Measurements from ENCODE around the gene CRABP2.

Gene CRABP2

DNA sequence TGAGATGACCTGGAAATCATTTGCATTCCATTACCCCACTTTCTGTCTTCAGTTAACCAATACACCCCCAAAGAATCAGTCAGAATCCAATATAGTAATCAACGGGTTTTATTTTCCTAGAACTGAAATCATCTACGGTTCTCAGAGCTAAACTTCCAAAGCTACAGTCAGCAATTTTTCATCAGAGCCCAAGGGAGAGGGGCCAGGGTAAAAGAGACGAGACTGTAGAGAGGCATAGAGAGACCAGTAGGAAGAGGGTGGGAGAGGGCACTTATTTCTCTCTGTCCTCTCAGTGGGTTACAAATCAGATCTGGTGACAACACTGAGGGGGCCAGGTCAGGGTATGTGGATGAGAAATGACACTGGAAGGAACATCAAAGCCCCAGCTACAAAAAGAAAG, 36.6 kb upstream of the CRABP2 start:
- no peak for DNase-seq (ENCODE audit: low read depth in 2 of 3, low spot score in 1 of 3)

DNA sequence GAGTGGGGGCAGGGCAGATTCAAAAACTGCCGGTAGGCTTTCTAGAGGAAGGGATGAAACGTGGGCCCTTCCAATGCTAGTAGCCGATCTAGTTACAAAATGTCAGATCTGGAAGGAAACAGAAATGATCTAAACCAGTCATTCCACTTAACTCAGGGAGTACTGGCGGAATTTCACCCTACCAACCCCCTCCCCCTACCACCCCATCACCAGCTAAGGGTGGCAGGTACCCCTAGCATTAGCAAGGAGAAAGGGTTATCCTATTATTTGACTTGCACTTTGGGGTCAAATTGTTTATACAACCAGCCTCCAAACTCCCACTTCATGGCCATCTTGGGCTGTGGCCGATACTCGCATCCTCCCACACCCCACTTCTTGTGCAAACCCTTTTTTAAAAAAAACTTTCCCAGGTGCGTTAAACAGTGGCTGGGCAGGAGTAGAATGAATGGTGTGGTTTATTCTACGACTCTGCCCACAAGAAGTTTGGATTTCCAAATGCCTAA, 36.1 kb upstream of the CRABP2 start:
- DNase-seq (ENCODE audit: low read depth in 2 of 3, low spot score in 1 of 3): no peak

DNA sequence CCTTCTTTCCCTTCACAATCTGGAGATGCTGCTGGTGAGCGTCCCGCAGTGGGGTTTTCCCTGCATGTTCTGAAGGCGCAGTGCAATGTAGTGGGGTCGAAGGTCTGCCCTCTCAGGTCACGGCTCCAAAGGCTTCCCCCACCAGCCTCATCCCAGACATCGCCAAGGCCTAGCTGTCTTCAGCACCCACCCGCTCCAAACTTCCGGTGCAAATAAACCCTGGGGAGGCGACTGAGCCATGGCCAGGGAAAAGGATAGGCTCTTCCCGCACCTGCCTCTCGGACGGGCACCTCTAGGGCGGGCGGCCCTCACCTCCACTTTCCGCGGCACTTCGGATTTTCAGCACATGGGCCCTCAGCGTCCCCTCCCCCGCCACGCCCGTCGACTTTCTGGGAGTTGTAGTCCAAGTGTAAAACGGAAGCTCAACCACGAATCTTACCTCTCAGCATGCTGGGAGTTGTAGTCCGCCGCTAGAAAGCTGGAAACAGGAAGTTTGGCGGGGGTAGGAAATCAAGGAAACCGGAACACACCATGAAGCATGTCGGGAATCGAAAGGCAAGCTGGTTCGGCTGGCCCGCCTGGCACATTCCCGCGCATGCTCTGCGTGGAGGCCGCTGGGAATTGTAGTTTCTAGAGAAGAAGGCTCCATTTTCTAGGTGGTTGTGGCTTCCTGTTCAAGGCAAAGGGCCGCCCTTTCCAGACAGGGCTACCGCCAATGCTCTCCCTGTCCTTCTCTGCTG, 35.5 kb upstream of the CRABP2 start, which contains the start of gene MRPL24:
Gene MRPL24, minus strand, starts transcription at position 348 of the 740 bp plus-strand sequence. CDS start 2,384 bp downstream, outside the sequence.
- DNase-seq (ENCODE audit: low read depth in 2 of 3, low spot score in 1 of 3): peak; percentile 94 to 96 (median 96)

DNA sequence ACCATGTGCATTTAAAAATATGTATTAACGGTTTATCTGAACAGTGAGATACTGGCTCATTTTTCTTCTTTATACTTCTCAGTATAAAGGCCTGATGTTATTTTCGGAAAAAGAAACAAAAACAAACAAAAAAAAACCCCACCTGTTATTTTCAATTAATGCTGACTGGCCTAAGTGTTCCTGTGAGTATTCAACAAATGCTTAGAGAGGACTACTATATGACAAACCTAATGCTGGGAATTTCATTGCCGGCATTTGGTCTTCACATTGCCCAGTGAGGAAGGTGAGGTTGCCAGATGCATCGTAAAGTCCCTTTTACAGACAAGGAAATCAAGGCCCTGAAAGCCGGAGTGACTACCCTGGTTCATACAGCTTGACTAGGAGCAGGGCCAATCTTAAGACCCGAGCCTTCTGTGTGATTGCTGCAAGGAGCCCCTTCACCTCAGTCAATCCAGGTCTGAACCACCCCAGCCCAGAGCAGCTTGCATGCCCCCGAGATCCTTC, 34.9 kb upstream of the CRABP2 start:
- no peak for DNase-seq (ENCODE audit: low read depth in 2 of 3, low spot score in 1 of 3)

DNA sequence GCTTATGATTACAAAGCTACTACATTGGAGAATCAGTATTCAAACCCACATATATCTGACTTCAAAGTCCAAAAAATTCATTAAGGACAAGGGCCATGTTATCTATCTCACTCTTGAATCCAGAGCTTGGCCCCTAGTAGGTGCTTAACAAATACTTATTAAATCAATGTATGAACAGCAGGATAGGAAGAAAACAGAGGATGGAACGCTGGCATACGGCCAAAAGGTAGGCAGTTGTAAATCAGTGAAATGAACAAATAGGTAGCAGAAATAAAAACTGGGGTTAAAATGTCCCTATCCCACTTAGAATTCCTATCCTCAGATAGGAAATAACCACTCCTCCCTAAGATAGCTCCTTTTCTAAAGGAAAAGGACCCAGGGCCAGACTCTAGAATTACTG, 33.5 kb upstream of the CRABP2 start:
- no peak for DNase-seq (ENCODE audit: low read depth in 2 of 3, low spot score in 1 of 3)

DNA sequence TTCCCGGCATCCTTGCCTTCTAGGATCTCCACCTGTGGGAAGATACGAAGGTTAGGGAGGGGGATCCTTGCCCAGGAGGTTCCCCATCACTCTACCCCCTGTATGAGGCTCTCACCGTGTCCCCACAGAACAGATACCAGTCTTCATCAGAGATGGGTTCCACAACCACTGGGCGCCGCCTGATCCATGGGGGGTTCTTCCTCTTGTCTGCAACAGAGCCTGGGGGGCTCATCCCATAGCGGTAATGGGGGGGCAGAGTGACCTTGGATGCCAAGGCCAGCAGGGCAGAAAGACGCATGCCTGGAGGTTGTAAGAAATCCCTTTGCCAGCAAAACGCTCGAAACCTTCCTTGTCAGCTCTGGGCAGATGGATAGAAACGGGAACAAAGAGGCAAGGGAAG, 33.0 kb upstream of the CRABP2 start:
- DNase-seq (ENCODE audit: low read depth in 2 of 3, low spot score in 1 of 3): no peak

DNA sequence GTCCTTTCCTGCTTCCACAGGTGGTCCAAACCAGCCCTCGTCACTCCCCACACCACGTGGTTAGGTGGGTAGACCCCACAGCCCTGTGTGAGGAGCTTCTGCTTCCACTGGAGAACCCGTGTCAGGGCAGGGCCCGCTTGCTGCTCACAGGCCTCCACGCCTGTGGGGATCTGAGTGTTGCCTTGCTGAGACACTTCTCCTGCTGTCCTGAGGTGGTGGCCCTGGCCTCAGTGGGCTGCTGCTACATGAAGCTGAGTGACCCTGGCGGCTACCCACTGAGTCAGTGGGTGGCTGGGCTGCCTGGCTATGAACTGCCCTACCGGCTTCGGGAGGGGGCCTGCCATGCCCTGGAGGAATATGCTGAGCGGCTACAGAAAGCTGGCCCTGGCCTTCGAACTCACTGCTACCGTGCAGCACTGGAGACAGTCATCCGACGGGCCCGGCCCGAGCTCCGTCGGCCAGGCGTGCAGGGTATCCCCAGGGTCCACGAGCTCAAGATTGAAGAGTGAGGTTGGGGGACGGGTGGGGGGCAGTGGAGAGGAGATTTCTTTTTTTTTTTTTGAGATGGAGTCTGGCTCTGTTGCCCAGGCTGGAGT, 28.7 kb upstream of the CRABP2 start:
- no peak for DNase-seq (ENCODE audit: low read depth in 2 of 3, low spot score in 1 of 3)

DNA sequence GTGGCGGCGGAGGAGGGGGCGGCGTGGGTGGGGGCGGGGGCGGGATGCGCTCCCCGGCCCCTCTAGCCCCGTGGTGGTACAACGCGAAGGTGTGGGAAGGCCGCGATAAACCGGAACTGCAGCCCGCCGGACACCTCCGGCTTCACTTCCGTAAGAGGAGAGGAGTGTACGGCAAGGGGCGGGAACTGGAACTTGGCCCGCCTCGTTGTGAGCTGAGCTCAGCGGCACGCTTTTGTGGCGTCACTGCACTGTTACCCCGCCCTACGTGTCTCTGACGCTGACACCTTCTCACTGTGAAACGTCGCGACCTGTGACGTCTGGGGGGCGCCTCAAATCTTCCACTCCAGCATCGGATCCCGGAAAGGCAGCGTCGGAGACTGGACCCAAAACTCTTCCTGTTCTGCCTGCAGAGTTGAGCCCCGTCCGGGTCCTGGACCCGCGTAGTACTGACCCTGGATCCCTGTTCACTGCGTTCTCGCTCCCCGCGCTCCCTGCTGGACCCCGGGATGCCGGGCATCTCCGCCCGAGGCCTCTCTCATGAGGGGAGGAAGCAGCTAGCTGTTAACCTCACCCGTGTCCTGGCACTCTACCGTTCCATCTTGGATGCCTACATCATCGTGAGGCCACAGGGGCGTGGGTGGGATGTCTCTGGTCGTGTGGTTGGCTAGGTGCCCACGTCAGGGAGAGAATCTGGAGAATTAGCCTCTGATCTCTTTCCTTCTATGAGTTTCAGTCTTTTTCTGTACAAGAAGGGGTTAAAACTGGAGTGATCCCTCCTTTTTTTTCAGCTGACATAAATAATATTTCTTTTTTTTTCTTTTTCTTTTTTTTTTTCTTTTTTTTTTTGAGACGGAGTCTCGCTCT, 23.4 kb upstream of the CRABP2 start, which contains the start of gene ISG20L2:
Gene ISG20L2, minus strand, starts transcription at position 168 of the 864 bp plus-strand sequence. CDS start 1,114 bp downstream, outside the sequence.
- DNase-seq (ENCODE audit: low read depth in 2 of 3, low spot score in 1 of 3): peak; percentile 92 to 97 (median 94)

DNA sequence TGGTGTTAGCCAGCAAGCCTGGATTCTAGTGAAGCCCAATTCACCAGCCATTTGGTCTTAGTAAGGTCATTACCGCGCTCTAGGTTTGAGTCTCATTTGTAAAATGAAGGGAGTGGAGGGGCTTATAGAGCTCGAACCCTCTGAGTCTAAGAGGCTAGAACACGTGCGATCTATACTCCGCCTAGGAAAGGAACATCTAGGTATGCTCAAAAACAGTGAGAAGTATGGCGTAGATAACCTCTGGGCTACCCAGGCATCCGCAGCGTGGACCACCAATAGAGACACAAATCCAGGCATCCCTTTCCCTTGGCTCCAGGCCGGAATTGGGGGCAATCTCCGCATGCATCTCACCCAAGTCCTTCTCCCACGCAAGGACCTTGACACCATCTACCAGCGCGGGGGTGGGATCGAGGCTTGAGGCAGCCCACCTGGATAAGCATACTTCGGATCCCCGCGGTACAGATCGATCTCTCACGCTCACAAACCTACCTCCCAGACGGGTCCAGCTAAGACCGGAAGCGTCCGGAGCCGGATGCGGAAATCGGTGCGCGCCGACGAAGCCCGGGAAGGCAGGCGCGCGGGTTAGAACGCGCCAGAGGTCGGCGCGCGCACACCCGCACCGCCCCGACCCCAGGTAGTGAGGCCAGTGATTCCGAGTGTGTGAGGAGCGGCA, 22.7 kb upstream of the CRABP2 start, which contains the start of gene METTL25B:
Gene METTL25B, plus strand, starts transcription at position 544 of the 673 bp plus-strand sequence. CDS start 636 bp downstream, outside the sequence.
- DNase-seq (ENCODE audit: low read depth in 2 of 3, low spot score in 1 of 3): peak; percentile 63 to 81 (median 72)

DNA sequence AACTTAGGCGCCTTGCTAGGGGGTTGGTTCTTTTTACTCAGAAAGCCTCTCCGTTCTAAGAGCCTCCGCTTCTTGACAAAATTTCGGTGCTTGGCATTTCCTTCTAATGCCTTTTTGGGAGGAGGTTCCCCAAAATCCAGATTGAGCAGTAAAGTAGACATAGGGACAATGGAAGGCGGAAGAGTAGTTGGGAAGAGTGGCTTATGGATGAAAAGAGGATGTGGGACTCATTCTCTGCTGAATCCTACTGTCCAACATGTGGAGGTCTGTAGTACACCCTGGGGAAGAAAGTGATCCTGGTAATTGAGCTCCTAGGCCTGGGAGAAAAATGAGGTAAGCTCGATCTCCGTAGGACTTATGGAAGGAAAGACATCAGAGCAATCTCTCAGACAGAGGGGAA, 22.1 kb upstream of the CRABP2 start:
- no peak for DNase-seq (ENCODE audit: low read depth in 2 of 3, low spot score in 1 of 3)

DNA sequence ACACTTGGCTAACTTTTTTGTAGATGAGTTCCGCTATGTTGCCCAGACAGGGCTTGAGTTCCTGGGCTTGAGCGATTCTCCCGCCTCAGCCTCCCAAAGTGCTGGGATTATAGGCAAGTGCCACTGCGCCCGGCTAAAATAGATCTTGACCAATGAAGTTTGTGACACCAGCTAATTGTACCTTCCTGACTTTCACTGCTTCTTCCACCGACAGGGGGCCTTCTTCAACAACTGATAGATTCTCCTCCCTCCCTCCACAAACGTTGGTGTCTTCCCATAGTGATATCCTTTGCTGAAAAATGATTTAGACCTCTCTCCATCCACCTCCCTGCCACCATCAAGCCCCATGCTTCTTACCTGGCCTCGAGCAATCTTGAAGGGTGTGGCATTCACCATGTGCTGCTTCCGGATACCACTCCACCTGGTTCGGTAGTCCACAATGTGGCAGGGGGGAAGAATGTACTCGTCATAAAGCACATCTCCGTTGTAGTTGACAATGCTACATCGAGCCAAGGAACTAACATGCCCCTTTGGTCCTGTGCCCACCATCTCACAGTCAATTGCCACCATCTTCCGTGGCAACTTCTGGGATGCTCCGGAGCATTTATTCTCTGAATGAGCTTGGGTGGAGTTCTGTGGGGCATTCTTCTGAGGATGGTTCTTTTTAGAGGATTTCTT, 21.3 kb upstream of the CRABP2 start:
- DNase-seq (ENCODE audit: low read depth in 2 of 3, low spot score in 1 of 3): peak in 1 of 3 donors; percentile 63

DNA sequence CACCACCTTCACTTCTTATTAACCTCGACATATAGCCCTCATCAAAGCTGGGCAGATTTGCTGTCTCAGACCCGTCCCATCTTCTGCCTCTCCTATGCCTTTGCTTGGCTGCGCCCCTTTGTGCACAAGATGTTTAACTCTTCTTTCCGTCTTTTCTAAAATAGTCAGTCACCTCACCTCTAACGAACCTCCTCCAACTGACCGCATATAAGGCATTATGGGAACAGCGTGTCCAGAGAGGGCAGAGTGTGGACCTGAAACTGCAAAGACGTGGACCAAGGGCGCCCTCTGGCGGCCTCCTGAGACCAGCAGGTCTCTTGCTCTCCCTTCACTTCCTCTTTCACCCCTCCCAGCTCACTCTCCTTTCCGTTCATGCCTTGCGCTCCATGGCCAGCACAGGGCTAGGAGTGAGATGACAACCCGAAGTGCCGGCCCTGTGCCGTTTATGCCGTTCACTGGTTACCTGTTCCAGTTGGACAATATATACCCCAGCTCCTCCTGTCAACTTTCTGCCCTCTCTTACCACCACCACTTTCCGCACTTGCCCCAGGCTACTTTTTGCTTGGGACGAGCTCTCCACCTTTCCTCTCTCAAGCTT, 20.4 kb upstream of the CRABP2 start:
- DNase-seq (ENCODE audit: low read depth in 2 of 3, low spot score in 1 of 3): peak; percentile 64 to 76 (median 75)

DNA sequence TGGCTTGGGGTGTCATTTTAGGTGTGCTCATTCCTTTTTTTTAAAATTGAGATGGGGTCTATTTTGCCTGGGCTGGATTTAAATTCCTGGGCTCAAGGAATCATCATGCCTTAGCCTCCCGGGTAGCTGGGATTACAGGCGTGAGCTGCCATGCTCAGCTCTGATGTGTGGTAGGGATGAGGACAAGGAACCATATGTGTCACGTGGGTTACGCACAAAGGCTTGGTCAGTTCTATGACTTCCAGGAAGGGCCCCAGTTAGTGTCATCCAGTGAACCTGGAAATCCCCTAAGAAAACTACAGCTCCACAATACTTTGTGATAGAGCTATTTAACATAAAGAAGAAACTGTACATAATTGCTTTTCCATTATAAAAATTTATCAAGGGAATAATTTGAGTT, 16.2 kb upstream of the CRABP2 start:
- DNase-seq (ENCODE audit: low read depth in 2 of 3, low spot score in 1 of 3): no peak

DNA sequence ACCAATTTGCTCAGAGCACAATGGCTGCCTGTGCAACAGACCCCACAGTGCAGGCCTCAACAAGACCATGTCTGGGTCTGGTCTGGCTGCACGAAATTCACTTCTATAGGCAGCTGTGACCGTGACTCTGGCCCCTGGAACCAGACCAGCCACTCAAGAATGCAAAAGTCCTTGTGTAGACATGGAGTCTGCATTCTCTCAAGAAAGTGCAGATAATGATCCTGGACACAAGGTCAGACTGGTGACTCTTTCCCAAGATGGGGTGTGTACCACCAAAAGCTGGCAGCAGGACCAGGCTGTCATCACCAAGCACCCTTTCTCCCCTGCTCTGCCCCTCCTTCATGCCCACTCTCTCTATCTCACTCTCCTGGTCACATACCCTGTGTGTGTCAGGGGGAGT, 15.7 kb upstream of the CRABP2 start:
- DNase-seq (ENCODE audit: low read depth in 2 of 3, low spot score in 1 of 3): no peak

DNA sequence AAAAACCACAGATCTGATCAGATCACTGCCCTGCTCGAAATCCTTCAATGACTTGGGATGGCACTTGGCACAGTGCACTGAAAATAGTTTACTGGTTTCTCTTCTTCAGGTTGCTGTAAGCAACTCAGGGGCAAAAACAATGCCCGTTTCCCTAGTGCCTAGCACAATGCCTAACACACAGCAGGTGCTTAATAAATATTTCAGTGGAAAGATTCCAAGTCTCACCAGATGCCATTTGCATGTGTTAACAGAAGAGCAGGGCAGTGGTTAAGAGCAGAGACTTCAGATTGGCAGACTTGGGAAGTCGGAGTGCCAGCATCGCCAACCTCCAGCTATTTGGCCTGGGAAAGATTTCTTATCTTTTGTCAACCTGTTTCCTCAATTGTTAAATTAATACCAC, 12.0 kb upstream of the CRABP2 start:
- DNase-seq (ENCODE audit: low read depth in 2 of 3, low spot score in 1 of 3): no peak

DNA sequence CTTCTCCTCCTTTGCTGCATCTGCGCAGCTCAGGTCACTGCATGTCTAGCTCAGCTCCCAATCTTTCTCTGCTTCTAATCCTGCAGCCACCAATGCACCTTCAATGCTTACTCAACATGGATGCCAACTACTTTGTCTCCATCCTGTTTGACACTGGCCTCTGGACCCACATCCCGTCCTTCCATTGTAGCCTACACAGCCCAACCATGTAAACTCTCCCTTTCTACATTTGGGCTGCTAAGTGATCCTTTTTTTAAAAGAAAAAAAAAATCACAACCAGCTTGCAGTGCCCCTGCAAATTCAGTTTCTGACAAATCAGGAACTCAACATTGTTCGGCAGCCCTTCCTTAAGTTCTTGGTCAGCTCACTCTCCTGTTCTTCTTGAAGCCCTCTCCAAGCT, 9.4 kb upstream of the CRABP2 start:
- DNase-seq (ENCODE audit: low read depth in 2 of 3, low spot score in 1 of 3): no peak

DNA sequence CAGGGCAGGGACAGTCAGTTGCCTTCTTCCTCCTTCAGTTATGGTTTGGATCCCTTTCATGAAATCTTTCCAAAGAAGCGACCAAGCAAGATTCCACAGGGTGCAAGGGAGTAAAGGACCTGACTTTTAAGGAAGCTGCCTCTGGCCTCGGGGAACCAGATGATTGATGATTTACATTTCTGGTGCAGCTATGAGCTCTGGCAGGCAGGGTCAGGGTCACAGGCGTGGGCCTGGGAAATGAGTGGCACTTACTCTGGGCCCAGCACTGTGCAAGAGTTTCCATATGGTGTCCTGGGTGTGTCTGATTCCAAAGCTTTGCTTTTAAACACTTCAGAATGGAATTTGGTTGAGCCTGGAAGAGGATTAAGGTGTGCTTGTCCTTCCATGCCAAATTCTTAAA, 7.2 kb upstream of the CRABP2 start:
- DNase-seq (ENCODE audit: low read depth in 2 of 3, low spot score in 1 of 3): no peak

DNA sequence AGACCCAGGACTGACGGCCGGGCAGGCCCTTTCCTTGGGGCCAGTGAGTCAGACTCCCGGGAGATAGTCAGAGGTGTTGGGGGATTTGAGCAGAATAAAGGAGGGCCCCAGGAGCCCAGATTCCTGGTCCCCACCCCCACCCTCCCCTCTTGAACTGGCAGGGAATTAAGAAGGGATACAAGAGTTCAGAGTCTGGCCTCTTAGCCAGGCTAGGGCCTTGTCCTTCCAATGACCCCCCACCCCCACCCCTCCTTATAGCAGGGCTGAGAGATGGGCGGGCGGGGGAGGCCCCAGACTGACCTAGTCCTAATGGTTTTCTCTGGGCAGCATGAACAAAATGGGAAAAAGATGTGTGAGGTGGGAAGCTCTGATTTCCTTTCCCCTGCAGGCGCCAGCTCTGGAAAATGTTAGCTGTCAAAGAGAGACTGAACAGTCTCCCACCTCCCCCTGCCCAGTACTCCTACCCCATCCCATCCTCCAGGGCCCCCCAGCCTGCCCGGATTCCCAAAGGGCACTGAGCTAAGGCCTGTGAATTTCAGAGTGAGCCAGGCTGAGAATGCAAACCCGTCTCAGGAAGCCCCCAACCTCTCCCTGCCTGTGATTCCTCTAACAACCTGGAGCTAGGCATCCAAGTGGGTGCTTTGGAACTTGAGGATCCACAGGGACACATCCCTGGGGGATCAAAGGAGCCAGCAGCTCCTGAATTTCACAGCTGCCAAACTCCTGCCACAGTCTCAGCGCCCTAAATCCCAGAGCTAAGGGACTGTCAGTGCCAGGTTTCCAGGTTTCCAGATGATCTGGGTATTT, 5.8 kb upstream of the CRABP2 start:
- no peak for DNase-seq (ENCODE audit: low read depth in 2 of 3, low spot score in 1 of 3)

All from stimulated activated CD4-positive, alpha-beta T cell treated with anti-CD3 and anti-CD28 coated beads, Interleukin-12 subunit alpha, Interleukin-12 subunit beta, amount 100 ng/mL, for 48 hours (primary cell).